Muscle of back (tissue), 11 donors: ENCODE measurements around the gene SEMA6B. TPM values are rescaled to one million over a fixed set of nuclear protein-coding genes. Genes with fewer than 3 reads are reported as not detected.

Source experiments
- DNase-seq, 3 donors: peaks; one replicate each; pipeline versions ENCODE4 v3.0.0 to v3.0.0-alpha.2; 2013
- polyA plus RNA-seq, 10 donors: library from polyadenylated mRNA; unstranded; fragments of 120-200 nt; gene quantifications; one replicate each; pipeline ENCODE4 v1.2.1, GENCODE V29; 2013; ENCODE audit not compliant: insufficient read length in 10 of 10

The SEMA6B gene
- polyA plus RNA-seq, 10 donors: 27.5 to 45.9 (median 35.8) TPM

DNA sequence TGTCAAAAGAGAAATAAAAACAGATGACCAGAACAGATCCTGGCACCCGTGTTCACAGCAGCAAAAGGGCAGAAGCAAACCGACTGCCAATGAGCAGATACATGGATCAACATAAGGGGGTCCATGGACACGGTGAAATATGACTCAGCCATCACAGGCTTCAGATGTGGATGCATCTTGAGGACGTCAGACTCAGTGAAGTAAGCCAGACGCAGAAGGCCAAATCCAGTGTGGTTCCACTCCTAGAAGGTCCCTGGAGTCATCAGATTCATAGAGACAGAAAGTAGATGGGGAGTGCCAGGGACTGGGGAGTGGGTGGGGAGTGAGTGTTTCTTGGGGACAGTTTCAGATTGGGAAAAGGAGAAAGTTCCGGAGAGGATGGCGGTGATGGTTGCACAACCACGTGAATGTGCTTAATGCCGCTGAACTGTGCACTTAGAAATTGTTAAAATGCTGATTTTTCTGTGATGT, 28.8 kb upstream of the SEMA6B start:
- no peak for DNase-seq

DNA sequence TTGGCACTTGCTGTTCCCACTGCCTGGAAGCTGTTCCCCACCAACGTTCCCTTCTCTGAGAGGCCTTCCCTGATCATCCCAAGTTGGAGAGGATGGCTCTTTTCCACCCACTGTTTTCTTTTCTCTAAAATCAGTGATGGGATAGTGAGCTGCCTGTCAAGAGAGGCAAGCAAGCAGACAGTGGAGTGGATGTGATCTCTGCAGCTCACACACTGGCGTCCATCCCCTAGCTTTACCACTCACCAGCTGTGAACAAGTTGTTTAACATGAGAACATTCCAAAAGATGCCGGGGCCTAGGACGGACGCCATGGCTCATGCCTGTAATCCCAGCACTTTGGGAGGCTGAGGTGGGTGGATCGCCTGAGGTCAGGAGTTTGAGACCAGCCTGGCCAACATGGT, 28.0 kb upstream of the SEMA6B start:
- no peak for DNase-seq

DNA sequence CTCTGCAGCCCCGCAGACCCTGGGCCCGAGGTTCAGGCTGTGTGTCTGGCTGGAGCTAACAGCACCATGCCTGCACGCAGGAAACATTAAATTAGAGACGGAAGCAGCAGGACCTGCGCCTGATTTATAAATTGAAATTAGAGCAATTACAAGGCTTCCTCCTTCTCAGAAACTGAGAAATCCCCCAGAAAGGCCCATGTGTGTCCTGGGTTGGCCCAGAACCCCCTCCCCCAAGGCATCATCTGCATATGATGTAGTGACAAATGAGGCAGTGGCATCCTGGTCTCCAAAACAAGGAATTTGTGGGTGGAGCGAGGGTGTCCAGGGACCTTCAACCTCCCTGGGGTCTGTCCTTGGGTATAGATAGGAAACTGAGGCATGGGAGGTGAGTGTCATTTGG, 27.2 kb upstream of the SEMA6B start:
- DNase-seq: no peak

DNA sequence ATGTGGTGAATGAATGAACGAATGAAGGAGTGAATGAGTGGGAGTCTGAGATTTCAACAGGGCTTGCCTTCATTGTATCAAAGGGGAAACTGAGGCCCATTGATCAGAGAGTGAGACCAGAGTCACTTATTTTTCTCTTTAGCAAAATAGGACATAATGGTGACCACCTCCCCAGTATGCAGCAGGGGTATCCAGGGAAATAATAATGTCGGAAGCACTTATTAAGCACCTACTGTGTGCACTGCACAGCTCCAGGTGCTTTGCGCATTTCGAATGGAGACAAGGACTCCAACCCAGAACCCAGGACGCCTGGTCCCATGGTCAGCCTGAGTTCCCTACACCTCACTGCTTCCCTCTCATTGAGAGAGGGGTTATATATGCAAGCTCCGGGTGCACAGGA, 26.8 kb upstream of the SEMA6B start:
- no peak for DNase-seq

DNA sequence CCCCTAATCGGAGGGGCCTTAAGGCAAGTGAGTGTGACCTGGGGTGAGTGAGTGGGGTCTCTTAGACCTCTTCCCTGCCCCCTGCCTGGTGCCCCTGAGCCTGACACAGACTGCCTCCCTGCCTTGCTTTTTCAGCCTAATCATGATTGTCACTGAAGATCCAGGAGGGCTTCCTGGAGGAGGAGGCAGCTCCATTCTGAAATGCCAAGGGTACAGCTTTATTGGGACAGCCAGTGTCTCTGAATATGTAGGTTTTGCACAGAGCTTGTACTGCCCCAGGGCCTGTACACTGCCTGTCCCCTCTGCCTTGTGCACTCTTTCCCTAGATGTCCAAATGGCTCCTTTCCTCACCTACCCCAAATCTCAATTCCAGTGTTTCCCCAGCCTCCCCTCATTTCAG, 26.1 kb upstream of the SEMA6B start:
- DNase-seq: no peak

DNA sequence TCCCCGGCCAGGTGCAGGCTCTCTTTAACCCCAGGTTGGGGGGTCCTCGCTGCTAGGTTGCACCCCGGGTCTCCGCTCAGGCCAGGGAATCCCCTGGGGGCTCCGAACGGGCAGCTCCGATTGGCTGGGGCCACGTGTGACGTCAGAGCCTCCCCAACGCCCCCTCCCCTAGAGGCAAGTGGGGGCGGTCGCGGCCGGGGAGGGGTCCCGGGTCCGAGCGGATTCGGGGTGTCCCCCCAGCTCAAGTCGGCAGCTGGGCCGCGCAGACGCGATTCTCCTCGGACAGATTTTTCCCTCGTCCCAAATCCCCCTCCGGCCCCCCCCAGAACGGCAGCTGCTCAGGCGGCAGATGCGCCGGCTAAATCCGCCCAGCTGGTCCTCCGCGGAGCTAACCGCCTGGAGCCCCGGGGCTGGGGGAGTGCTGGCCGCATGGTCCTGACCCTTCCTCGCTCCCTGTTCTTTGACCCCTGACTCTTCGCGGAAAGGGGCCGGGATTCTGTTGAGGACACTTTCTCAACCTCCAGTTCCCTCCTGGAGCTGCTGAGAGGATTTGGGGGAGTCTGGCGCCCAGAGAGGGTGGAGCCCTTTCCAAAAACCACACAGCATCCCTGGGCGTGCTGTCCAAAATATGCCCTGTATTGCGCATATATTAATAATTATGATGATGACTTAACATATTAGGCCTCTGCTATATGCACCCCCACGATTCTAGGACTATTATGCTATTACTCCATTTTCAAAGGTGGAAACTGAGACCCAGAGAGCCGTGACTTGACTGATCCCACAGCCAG, 25.4 kb upstream of the SEMA6B start:
- peak in 2 of 3 donors; percentile 64 to 88 for DNase-seq

DNA sequence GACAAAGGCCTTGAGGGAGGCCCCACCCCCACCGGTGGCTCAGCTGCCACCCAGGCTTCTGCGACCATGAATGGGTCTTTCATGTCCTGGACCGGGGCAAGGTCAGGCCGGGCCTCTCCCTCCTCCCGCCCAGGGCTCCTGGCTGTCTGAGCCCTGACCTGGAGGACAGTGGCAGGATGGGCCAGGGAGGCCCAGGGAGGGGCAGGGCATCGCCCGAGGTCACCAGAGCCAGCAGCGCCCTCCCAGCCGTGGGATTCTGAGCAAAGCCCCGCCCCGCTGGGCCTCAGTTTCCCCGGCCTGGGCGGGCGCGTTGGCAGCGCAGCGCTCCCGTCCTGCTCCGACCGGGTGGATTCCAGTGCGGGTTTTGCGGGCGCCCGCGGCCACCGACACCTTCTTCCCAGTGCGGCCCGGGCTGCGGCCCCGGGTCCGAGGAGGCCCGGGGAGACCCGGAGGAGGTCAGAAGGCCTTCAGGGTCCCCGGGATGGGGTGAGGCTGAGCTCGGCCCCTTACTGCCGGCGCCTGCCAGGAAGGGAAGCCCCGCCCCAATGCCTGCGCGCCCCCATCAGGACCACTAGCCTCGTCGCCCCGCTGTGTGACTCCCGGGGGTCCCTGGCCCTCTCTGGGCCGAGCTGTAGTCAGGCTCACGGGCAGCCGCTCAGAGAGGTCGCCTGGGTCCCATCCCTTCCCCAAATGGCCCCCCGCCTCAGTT, 24.6 kb upstream of the SEMA6B start:
- DNase-seq: peak in 1 of 3 donors; percentile 81

DNA sequence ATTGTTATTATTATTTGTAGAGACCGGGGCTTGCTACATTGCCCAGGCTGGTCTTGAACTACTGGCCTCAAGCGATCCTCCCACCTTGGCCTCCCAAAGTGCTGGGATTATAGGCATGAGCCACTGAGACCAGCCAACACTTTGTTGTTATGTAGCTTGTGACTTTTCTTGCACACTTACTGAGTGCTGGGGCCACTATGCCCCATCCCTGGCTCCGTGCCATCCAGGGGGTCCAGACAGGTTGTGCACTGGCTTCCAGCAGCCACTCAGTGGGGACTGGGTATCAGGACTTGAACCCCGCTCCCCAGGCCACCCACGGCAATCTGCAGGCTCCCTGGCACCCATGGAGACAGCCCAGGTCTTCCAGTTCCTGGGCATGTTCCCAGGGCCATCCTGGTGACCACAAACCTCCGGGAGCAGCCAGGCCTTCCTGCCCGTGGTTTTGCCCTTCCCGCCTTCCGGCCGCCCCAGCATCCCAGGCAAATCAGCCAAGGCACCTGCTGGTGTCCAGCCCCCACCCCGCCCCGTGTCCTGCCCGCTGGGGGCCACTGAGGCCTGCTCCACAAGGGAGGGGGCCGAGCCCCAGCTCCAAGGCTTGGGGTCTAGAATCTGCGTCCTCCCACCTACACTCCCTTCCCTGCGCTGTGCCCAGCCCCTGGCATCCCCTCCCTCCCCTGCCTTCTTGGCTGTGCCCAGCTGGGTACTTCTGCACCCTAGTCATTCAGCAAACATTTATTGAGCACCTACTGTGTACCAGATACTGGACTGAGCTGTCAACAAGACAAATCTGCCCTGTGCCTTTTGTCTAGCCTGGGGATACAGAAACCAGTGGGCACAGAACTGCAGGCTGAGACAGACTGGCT, 23.7 kb upstream of the SEMA6B start:
- DNase-seq: no peak

DNA sequence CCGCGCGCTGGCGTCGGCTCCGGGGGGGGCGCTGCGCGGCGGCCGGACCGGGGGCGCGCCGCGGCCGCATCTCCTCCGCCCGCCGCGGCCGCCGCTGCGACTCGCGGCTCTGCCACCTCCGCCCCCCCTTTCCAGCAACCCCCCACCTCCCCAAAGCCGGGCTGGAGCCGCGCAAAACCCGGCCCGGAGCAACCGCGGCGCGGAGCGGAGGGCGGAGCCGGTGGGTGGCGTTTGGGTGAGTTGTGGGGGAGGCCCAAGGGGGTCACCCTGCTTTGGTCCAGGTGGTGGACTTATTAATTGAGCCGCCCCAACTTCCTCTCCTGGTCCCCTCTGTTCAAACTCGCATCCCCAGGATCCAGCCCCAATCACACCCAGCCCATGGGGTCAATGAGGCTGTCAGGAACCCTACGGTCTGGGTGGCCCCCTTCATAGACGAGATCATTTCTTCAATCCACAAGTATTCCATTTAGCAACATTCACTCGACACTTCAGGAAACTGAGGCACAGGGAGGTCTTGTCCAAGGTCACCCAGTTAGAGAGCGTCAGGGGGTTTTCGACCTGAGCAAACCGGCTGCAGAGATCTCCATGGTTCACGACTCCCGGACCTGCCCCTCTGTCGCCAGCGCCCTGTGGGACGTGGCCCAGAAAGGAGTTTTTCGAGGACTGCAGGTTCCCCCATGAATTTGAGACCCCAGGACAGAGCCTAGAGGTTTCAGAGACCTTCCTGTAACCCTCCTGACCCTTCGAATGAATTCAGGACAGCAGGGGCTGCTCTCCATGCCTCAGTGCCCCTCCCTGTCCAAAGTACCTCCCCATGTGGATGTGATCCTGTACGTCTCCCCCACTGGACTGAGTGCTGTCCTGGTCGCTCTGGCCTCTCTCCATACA, 22.4 kb upstream of the SEMA6B start:
- DNase-seq: peak in 1 of 3 donors; percentile 61

DNA sequence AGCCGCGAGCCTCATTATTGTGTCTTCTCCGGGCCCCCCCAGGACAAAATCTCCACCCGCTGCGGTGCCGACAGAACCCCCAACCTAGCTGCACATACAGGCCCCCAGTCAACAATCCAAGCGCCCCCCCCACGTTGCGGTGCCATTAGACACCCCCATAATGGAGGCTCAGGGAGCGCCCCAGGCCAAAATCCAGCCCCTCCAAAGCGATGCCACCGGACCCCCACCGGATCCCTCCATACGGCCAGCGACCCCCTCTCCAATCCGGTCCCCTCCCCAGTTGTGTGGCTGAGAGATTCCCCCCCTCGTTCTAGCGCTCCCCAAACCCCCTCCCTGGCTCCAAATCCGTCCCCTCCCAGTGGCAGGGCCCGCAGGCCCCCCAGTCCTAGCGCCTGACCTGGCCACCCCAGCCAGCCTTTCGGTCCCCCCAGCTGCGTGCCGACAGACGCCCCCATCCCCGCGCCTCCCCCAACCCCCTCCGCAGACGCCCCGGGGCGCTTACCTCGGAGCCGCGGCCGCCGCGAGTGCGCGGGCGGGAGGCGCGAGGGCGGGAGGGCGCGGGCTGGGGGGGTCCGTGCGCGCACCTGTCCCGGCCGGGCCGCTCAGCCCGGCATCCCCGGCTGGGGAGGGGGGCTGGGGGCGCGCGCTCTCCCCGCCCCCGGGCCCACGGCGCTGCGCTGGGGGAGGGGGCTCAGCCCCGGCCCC, 21.6 kb upstream of the SEMA6B start:
- DNase-seq: no peak

DNA sequence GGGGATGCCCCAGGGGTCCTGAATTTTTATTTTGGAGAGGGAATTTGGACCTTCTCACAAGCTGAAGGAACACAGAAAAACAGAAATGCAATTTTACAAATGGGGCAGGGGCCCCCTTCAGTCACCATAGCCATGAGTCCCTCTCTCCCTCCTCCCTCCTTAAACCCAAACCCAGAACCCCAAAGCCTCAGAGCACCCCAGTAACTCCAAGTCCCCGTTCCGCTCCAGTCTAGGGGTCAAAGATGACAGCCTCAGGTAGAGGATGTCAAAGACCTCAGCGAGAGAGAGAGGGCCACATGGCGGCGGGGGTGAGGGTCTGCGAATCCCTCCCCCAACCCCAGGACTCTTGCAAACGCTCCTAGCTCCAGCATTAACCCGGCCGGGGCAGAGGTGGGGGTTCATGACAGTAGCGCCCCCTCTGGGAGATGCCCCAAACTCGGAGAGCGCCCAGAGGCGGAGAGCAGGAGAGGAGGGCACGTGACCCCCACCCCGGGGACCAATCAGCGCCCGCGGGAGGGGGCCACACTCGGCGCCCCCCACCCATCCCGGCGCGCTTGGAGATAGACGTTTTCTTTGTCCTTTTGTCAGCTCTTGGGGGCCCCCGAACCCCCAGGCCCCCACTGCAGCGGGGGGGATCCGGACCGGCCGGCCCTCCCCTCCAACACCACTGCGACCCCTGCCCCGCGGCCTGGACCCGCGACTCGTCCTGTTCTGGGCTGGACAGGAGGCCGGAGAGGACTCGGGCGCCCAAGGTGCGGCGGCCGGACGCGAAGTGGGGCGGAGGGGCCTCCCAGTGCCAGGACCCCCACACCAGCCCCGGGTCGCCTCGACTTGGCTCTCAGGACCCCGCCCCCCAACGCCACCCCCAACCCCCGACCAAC, 20.8 kb upstream of the SEMA6B start:
- DNase-seq: no peak

DNA sequence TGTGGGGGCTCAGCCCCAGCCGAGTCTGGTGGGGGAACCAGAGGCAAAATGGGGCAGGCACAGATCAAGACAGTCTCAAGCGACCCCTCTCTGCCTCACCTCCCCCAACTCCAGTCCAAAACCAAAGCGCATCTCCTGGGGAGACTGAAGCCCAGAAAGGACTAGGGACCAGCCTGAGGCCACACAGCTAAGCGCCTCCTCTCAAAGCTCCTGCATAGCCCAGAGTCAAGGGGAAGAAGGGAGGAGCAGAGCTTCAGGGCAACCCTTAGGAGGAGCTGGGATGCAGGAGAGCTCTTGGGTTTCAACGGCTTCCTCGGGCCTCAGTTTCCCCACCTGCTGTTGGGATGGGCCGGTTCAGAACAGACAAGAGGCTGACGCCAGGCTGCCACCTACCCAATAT, 19.9 kb upstream of the SEMA6B start:
- no peak for DNase-seq

DNA sequence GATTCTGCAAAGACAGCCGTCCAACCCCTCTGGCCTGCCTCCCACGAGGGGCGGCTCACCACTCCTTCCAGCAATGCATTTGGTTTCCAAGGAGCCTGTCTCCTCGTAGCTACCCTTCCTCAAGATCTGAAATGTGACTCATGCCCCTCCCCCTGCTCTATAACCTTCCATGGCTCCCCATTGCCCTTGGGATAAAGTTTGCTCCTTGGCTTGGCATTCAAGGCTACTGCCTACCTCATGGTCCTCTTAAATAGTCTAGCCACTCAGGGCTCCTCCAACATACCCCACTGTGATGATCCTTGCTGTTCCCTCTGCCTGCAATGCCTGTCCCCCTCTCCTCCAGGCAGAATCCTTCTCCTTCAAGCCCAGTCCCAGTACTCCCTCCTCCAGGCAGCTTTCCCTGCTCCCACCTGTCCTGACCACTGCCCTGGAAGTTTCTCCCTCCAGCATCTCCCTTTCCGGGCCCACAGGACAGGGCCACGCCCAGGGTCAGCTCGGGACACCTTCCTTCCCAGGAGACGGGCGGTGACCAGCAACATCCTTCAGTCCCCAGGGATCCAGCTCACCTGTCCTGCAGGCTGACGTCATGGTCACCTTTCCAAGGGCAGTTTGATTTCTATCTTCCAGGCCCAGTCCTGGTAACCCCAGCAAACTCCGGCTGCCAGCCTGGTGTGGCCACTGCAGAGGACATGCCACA, 19.2 kb upstream of the SEMA6B start:
- DNase-seq: no peak

DNA sequence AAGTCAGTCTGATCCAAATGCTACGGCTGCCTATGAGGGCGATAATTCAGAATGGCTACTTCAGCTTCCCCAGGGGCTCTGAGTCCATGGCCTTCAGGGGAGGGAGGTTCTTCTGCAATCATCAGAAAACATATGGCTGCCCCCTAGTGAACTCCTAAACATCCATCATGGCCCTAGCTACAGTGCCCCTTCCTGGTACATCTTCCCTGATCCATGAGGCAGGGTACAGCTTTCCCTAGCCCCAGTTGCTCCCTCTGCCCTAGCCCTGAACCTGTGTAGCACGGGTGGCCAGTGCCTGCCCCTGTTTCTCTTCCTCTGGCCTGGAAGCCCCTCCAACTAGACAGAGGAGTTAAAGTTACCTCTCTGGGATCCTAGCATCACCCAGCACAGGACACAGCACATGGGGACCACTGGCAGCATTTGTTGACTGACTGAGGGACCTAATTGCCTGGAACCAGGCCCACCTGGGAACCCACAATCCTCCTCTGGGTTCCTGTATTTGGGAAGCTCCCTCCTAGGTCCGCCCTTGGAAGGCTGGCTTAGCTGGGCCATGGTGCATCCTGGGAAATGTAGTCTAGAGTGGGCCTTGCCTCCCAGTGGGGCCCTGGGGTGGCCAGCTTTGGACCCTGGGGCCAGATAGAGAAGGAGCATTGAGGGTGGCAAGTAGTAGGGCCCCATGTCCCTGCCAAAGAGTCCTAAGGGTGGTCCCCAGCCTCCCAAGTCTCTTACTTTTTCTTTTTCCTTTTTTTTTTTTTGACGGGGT, 17.7 kb upstream of the SEMA6B start:
- DNase-seq: peak in 1 of 3 donors; percentile 2

DNA sequence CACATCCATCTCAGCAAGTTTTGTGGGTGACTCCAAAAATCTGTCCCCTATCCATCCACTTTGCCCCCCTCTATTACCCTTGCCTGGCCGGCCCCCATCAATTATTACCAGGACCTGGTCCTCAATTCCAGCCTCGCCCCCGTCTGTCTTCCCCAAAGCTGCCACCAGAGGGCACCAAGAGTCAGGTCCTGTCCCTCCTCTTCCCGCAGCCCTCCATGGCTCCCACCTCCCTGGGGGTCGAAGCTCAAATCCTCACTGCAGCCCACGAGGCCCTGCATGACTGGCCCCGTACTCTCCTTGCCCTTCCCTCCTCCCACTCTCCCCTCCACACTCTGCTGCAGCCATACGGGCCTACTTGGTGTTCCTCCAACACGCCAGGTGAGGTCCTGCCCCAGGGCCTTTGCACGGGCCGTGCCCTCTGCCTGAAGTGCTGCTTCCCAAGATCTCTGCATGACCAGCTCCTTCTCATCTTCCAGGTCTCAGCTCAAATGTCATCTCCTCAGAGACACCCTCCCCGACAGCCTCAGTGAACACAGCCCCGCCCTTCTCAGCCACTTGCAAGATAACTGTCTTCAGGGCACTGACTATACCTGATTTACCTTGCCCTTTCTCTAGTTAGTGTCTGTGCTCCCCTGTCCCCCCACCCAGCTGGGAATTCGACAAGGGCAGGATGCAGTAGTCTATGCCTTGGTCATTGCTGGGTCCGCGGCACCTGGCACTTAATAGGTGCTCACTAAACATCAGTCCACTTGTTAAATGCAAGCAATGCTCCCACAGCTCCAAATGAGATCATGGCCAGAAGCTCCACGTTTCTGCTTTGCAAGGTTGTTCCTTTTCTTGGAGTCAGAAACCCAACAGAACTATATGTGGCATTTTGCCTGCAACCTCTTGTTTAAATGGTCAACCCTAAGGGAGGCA, 16.8 kb upstream of the SEMA6B start:
- DNase-seq: peak in 1 of 3 donors; percentile 76

DNA sequence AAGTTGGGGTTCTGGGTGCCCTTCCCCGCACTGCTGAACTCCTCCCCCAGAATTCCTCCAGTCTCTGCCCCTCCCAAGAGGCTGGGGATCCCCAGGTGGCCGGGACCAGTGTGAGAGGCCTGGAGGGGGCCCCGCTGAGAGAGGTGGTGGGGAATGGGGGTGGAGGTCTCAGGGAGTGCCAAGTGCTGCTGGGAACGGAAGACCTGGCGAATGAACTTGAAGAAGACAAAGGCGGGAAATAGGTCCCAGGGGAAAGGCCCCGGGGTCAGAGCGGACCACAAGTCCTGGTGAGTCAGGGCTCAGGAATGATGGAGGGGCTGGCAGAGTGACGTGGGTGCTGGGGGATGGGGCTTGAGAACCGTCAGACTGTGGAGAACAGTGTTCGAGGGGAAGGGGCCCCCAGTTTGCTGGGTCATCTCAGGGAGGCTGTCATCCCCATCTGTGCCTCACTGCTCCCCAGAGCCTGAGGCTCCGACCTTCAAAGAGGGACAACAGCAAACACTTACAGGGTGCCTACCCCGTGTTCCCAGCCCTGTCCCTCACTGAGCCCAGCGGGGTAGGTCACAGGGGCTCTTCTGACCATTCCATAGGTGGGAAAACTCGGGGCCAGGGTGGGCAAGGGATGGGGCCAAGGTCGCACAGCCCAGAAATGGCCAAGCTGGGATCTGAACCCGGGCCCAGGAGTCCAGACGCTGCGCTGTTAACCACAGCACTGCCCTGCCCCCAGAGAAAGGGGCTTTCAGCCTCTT, 16.0 kb upstream of the SEMA6B start:
- peak; percentile 65 to 95 (median 85) for DNase-seq
